Activated T-cell treated with anti-CD3 and anti-CD28 coated beads, Interleukin-2, amount 50 U/mL, for 4 hours (primary cell): Measurements from ENCODE around the gene LEFTY1. TPM values are rescaled to one million over a fixed set of nuclear protein-coding genes. Genes with fewer than 3 reads are reported as not detected.

Experiments
- ATAC-seq, 2 donors: fragments of 200-7000 bp; cut with Tn5 transposase; one replicate each; pipeline ENCODE4 v1.10.0; 2021
- DNase-seq: peaks from one replicate; pipeline ENCODE4 v3.0.0-alpha.2; 2020
- H3K27me3 Mint-ChIP-seq: one replicate; pipeline ENCODE4 v1.8.0; 2021; ENCODE audit warnings: low read depth, mixed read lengths
- H3K36me3 Mint-ChIP-seq: one replicate; pipeline ENCODE4 v1.8.0; 2022; ENCODE audit warnings: mixed read lengths; ENCODE audit not compliant: insufficient read depth
- H3K4me1 Mint-ChIP-seq: one replicate; pipeline ENCODE4 v1.8.0; 2021; ENCODE audit warnings: low read depth, mixed read lengths
- H3K4me3 Mint-ChIP-seq: one replicate; pipeline ENCODE4 v1.8.0; 2021; ENCODE audit warnings: mild to moderate bottlenecking, moderate library complexity, mixed read lengths
- H3K9me3 Mint-ChIP-seq: one replicate; pipeline ENCODE4 v1.8.0; 2021; ENCODE audit warnings: mixed read lengths
- total RNA-seq, 3 donors: library from RNA; stranded (reverse); gene quantifications; one replicate each; pipeline ENCODE4 v1.2.1, GENCODE V29; 2021

The LEFTY1 gene
- total RNA-seq, 3 donors from 2014 or later = 0.22 TPM; not detected in 2

DNA sequence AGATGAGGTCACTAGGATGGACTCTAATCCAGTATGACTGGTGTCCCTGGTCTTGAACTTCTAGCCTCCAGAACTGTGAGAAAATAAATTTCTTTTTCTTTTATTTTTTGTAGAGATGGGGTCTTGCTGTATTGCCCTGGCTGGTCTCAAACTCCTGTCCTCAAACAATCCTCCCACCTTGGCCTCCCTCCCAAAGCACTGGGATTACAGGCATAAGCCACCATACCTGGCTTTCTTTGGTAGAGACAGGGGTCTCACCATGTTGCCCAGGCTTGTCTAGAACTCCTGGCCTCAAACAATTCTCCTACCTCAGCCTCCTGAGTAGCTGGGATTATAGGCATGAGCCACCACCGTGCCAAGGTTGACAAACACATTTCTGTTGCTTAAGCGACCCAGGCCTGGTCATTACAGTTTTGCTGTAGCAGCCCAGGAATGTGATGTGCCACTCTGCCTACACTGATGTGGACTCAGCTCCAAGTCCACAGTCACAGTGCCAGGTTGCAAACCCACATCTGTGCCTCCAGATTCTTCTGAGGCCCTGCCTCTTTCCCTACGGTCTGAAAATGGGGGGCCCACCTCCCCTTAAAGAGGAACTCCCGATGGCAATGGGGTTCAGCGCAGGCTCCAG, 19.2 kb upstream of the LEFTY1 start:
- Mint-ChIP-seq H3K27me3 (no peaks in the 10 kb centered on the region), H3K9me3 (no peaks in the 10 kb centered on the region), H3K4me3 (no peak overlapping the region), H3K36me3 (no peaks in the 10 kb centered on the region), H3K4me1 (peaks cover 32% of the 10 kb centered on the region)
- DNase-seq (no peak), ATAC-seq (no peak)

GRCh38 chr1:225907341-225907740, 18.4 kb upstream of the LEFTY1 start:
- DNase-seq = no peak

GRCh38 chr1:225906467-225906866, 17.5 kb upstream of the LEFTY1 start:
- DNase-seq (no peak), ATAC-seq (no peak)
- Mint-ChIP-seq H3K4me3 (no peak overlapping the region), H3K9me3 (no peaks in the 10 kb centered on the region), H3K36me3 (no peaks in the 10 kb centered on the region), H3K27me3 (no peaks in the 10 kb centered on the region), H3K4me1 (peaks cover 28% of the 10 kb centered on the region)

More at GRCh38 chr1:225907341-225907740, 18.4 kb upstream of the LEFTY1 start:
- Mint-ChIP-seq H3K9me3 (no peaks in the 10 kb centered on the region), H3K27me3 (no peaks in the 10 kb centered on the region), H3K4me1 (peaks cover 32% of the 10 kb centered on the region), H3K4me3 (no peak overlapping the region), H3K36me3 (no peaks in the 10 kb centered on the region)
- no peak for ATAC-seq

DNA sequence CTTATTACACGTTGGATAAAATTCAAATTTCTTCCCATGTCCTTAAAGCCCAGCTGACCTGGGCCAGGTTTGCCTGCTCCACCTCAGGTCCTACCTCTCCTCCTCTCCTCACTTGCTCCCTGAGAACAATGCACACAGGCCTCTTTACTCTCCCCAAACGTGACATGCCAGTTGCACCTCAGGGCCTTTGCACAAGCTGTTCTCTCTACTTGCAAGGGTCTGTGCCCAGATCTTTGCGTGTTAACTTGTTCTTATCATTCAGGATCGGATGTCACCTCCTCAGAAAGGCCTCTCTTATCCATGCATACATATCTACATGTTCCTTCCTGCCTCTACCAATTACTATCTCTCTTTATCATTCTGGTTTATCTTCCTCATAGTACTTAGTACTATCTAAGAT, 14.7 kb upstream of the LEFTY1 start:
- Mint-ChIP-seq H3K4me3 (no peak overlapping the region), H3K4me1 (peaks cover 19% of the 10 kb centered on the region), H3K36me3 (no peaks in the 10 kb centered on the region), H3K9me3 (no peaks in the 10 kb centered on the region), H3K27me3 (no peaks in the 10 kb centered on the region)
- ATAC-seq (no peak), DNase-seq (no peak)

- H3K36me3 Mint-ChIP-seq = no peaks in the 10 kb centered on the region
- H3K9me3 Mint-ChIP-seq = no peaks in the 10 kb centered on the region
- H3K27me3 Mint-ChIP-seq = no peaks in the 10 kb centered on the region
- no peak for ATAC-seq
- peaks cover 44% of the 10 kb centered on the region for H3K4me1 Mint-ChIP-seq
- H3K4me3 Mint-ChIP-seq = no peak overlapping the region
- no peak for DNase-seq
These were observed 10.3 kb upstream of the LEFTY1 start for GRCh38 chr1:225899044-225899925.

DNA sequence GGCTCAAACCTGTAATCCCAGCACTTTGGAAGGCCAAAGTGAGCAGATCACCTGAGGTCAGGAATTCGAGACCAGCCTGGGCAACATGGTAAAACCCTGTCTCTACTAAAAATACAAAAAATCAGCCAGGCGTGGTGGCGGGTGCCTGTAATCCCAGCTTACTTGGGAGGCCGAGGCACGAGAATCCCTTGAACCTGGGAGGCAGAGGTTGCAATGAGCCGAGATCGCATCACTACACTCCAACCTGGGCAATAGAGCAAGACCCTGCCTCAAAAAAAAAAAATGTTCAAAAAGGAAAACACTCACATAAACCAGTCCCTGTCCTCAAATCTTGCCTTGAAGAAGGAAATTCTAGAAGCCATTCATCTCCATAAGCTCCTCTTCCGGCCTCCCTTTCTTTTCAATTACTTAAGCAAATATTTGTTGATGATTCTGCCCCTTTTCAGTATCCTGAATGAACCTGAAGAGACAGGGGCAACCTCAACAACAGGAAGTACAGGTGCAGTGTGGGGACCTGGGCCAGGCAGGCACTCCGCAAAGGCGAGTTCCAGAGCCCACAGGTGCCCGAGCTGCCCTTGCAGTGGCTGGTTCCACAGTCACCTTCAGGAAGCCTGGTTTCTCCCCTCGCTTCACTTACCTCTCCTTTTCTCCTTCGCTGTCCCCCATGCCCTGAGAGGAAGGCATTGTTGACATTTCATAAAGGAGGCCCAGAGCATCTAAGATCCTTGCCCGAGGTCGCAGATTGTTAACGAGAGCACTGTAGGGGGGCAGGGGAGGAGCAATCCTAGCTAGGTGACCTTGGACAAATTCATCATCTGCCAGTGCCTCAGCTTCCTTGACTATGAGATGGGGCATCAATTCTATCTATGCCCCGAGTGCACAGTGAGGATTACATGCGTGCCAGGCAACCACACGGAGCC, 8.9 kb upstream of the LEFTY1 start:
- no peaks in the 10 kb centered on the region for H3K27me3 Mint-ChIP-seq
- H3K36me3 Mint-ChIP-seq = no peaks in the 10 kb centered on the region
- DNase-seq (no peak), ATAC-seq (no peak)
- peaks cover 50% of the 10 kb centered on the region for H3K4me1 Mint-ChIP-seq
- H3K4me3 Mint-ChIP-seq = peak overlapping the region; percentile 19
- no peaks in the 10 kb centered on the region for H3K9me3 Mint-ChIP-seq

DNA sequence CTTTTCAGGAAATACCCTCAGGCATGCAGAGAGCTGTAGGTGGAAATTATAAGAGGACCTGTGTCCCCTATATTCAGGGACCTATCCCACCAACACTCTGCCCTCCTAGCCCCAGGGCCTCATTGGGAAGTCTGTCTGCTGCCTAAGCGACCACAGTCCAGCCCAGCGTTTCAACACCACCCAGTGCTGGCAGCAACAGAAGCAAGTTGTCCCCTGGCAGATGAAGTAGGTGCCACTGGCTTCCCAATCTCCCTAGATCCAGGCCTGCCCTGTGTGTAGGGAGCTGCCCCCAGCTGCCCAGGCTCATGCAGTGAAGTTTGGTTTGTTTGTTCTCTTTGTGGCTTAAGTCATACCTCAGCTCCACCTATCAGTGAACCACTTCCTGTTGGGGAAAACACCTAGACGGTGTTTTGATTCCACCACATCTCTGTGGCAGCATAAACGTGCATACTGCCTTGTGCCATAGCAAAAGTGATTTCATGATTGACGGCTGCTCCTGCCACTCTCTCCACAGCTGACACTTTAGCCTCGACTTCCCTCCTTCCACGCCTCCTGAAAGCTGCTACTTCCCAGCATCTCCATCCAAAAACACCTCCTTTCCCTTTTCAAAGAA, 8.1 kb upstream of the LEFTY1 start:
- Mint-ChIP-seq H3K4me3 (peak overlapping the region; percentile 63), H3K36me3 (no peaks in the 10 kb centered on the region), H3K27me3 (no peaks in the 10 kb centered on the region), H3K4me1 (peaks cover 50% of the 10 kb centered on the region), H3K9me3 (no peaks in the 10 kb centered on the region)
- DNase-seq = peak; percentile 48
- peak; percentile 99 for ATAC-seq

DNA sequence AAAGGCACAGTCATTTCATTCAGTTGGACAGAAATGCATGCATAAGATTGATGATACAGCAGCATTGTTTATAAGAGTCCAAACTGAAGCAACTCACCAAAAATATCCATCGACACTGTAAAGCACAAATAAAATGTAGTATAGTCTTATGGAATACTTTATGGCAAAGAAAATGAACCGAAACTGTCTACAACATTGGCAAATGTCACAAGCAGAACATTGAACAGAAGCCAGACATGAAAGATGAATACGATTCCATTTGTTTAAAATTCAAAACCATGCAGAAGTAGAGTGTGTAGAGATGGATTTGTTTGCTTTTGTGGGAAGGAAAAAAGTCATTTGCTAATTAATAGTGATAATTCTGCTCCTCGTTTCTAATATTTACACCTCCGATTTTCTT, 7.5 kb upstream of the LEFTY1 start:
- no peak for DNase-seq
- no peaks in the 10 kb centered on the region for H3K27me3 Mint-ChIP-seq
- peak overlapping the region; percentile 63 for H3K4me3 Mint-ChIP-seq
- H3K36me3 Mint-ChIP-seq = no peaks in the 10 kb centered on the region
- H3K9me3 Mint-ChIP-seq = no peaks in the 10 kb centered on the region
- H3K4me1 Mint-ChIP-seq = peaks cover 51% of the 10 kb centered on the region
- no peak for ATAC-seq

GRCh38 chr1:225892307-225892706, 3.4 kb upstream of the LEFTY1 start:
- Mint-ChIP-seq H3K36me3 (no peaks in the 10 kb centered on the region), H3K4me1 (peaks cover 33% of the 10 kb centered on the region), H3K27me3 (no peaks in the 10 kb centered on the region), H3K9me3 (no peaks in the 10 kb centered on the region), H3K4me3 (no peak overlapping the region)
- ATAC-seq (no peak), DNase-seq (no peak)

GRCh38 chr1:225891229-225891972, 2.5 kb upstream of the LEFTY1 start:
- no peaks in the 10 kb centered on the region for H3K27me3 Mint-ChIP-seq
- H3K36me3 Mint-ChIP-seq = no peaks in the 10 kb centered on the region
- peaks cover 24% of the 10 kb centered on the region for H3K4me1 Mint-ChIP-seq
- ATAC-seq = no peak
- no peak overlapping the region for H3K4me3 Mint-ChIP-seq
- DNase-seq = no peak
- H3K9me3 Mint-ChIP-seq = no peaks in the 10 kb centered on the region

DNA sequence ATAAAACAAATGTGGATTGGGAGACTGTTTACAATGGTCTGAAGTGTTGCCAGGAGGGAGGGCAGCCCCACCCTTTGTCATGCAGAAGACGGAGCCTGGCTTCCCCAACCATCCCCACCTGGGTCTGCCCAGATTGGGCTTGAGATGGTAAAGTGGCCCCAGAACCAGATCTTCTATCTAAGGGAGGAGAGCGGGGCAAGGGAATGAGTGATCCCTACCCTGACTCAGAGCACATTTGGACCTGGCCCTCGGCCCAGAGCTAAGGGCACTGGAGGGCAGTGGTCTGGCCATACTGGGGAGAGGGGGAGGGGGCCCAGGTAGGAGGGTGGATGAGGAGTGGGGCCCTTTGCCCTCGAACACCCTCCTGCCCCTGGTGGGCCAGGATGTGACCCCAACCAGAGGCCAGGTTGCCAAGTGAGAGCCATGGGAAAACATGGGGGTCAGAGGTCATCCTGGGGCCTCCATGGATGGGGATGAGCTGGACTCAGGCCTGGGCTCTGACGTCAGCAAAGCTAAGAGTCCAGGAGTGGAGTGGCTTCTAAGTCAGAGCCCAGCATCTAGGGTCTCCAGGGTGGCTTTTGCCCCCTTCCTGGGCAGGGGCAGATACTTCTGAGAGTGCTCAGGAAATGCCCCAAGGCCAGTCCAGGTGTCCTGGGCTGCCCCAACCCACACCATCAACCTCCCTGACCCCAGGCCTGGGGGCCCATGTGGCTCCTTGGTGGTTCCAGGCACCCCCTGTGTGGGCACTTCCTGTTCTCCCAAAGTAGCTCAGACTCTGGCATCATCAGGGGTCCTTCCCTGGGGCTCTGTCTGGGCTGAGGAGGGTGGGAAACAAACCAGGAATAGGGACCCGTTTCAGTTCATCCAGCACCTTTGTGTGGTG, 1.6 kb upstream of the LEFTY1 start:
- H3K9me3 Mint-ChIP-seq = no peaks in the 10 kb centered on the region
- no peaks in the 10 kb centered on the region for H3K36me3 Mint-ChIP-seq
- H3K27me3 Mint-ChIP-seq = no peaks in the 10 kb centered on the region
- H3K4me3 Mint-ChIP-seq = no peak overlapping the region
- ATAC-seq (no peak), DNase-seq (no peak)
- H3K4me1 Mint-ChIP-seq = peaks cover 17% of the 10 kb centered on the region

GRCh38 chr1:225889743-225890142, 797 bp upstream of the LEFTY1 start:
- ATAC-seq = no peak
- H3K27me3 Mint-ChIP-seq = no peaks in the 10 kb centered on the region
- no peaks in the 10 kb centered on the region for H3K36me3 Mint-ChIP-seq
- no peak for DNase-seq
- no peaks in the 10 kb centered on the region for H3K9me3 Mint-ChIP-seq
- H3K4me1 Mint-ChIP-seq = peaks cover 17% of the 10 kb centered on the region
- no peak overlapping the region for H3K4me3 Mint-ChIP-seq
